HG03469 (cell line): ENCODE results near the gene SNX20.

ENCODE experiments used
- ATAC-seq: cut with Tn5 transposase; IDR thresholded peaks from one replicate; pipeline ENCODE4 v1.9.1; 2021; ENCODE audit warnings: mild to moderate bottlenecking, moderate library complexity, moderate number of reproducible peaks; ENCODE audit not compliant: unreplicated experiment

SNX20 gene

DNA sequence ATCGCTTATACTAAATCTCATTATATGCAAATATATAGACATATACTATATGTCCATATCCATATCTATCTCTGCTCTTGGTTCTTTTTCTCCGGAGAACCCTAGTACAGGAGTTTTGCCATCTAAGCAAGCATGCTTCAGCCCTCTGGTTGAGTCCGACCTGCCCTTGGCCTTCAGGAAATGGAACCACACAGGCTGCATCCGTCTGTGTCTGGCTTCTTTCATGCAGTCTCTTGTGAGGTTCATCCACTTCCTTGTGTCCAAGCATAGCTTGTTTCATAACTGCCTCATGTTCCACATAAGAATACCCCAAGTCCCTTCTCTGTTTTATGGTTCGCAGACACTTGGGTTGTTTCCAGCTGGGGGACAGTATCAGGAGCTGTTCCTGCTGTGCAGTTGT, 16.8 kb downstream of the SNX20 start:
- no peak for ATAC-seq

DNA sequence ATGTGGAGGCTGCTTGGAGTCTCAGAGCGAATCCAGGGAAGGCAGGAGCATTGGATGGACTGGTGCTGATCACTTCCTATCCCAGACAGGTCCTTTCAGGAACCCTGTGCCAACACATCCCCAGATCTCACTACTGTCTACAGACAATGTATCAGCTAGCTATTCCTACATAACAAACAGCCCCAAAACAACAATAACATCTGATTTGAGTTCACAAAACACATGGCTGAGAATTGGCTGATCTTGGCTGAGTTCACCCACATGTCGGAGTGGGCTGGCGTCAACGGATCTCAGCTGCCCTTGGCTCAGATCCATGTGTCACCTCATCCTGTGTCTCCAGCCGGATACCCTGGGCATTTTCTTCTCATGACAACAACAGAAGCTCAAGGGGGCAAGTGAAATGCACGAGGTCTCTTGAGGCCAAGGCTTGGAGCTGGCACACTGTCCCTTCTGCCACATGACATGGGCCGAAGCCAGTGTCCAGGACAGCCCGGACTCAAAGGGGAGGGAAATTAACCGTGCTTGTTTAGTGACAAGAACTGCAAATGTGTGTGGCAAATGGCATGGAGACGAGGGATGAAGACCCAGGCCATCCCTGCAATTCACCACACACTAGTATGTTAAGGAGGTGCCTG, 18.7 kb downstream of the SNX20 start:
- no peak for ATAC-seq

DNA sequence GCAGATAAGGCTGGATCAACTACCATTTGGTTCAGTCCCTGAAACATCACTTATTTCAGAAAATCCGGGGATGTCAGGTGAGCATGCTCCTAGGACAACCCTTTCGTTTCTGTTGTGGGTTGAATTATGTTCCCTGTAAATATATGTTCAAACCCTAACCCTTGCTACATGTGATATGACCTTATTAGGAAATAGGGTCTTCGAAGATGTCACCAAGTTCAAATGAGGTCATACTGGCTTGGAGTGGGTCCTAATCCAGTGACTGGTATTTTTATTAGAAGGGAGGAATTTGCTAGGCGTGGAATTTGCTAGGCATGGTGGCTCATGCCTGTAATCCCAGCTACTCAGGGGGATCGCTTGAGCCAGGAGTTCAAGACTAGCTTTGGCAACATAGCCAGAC, 21.3 kb downstream of the SNX20 start:
- no peak for ATAC-seq

DNA sequence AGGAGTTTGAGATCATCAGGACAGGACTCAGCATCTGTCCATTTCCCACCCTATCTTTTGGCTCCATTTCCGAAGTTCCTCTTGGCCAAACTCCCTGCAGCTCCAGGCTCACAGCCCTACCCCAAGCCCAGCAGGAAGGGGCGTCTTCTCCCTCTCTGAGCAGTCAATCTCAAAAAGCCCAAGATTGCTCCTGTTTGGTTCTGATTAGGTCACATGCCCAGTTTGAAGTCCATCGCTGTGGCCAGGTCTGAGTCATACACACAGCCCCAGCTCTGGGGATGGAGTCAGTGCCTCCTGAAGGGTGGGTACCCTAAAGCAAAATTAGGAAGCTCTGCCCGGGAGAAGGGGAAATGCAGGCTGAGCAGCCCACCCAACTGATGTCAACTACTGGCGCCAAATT, 23.9 kb downstream of the SNX20 start:
- no peak for ATAC-seq

DNA sequence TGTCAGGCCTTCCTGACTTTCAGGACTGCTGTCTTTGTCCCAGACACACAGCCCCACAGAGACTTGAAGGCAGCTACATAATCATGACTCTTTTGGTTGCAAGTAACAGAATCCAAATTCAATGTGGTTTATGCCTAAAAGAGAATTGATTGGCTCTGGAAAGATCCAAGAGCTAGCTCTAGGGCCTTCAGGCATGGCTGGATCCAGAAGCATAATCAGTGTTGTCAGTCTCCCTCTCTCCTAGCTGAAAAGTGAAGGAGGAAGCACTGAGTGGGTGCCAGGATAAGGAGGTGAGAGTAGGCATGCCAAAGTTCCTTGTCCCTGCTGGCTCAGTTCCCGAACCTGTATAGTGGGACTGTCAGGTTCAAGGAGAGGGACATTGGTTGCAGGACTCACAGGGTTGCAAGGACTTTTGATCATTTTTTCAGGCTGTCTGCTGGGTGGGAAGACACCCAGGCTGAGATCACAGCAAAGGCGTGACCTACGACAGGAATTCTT, 25.5 kb downstream of the SNX20 start:
- ATAC-seq, result no peak

DNA sequence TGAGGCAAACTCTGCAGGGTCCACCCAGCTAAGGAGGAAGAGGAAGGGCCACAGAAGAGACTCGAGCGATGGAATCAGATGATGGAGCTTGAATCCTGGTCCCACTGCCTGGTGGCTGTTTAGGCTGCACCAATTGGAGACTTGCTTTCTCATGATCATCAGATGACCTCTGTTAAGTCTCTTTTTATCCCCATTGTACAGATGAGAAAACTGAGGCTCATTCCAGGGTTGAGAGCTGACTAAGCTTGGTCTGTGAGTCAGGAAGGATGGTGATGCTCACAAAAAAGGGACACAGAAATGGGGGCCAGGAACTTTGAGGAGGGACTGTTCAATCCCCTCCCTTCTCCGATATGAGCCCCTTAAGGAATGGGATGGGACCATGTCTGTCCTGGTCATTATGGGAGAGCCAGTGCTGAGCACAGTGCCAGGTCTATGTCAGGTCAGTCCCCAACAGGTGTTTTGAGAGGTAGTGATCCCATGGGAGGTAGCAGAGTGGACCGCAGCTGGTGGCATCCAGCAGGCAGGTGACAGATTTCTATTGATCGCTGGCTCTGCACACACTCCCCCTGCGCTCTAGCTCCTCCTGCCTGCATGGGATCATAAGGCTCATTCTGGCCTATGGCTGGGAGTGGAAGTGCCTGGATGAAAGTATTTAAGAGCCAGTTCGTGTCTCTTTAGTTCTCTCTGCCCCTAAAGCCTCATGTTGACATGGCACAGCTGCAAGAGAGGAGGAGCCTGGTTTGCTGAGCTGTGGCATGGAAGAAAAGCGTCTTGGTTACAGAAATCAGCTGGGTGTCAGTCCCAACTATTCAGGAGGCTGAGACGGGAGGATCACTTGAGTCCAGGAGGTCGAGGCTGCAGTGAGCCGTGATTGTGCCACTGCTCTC, 27.2 kb downstream of the SNX20 start:
- ATAC-seq, result no peak

DNA sequence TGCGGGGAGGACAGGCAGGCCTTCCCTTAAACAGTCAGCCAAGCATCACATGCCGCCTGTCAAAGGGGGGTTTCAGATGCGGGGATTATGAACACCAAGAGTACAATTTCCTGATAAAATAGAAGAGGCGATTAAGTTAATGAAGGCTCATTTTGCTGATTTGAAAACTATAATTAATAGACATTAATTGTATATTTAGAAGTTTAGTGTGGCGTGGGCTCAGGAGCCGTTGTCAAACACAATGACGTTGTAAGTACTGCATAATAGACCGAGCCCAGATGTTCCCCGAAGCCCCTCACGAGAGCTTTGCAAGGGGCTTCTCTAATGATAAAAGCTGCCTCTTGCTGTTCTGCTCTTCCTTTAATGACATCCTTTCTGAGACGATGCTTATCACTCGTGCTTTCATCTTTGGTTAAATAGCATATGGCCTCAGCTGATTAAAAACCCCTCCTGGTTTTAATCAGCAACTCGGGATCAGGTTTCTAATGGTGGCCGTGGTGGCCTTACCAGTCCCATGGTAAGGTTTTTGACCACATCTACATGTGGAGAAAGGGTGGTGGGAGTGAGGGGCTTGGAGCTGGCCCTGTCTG, 28.2 kb downstream of the SNX20 start:
- ATAC-seq, result no peak

DNA sequence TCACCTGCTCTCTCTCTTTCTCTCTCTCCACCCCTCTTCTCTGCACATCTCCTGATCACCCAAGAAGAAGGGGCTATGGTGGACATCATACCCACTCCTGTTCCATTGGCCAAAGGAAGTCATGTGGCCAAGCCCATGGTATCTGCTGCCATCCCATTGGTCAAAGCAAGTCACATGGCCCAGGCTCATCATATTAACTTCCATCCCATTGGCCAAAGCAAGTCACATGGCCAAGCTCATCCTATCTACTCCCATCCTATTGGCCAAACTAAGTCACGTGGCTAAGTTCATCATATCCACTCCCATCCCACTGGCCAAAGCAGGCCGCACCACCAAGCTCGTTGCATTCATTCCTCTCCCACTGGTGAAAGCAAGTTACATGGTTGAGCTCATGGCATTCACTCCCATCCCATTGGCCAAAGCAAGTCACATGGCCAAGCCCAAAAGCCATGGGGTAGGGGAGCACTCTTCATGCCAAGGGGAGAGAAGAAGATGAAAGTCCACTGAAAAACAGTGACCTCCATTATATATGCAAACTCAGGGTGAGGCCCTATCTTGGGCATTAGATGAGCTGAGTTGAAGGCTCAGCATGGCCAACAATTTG, 29.2 kb downstream of the SNX20 start:
- ATAC-seq, result no peak

DNA sequence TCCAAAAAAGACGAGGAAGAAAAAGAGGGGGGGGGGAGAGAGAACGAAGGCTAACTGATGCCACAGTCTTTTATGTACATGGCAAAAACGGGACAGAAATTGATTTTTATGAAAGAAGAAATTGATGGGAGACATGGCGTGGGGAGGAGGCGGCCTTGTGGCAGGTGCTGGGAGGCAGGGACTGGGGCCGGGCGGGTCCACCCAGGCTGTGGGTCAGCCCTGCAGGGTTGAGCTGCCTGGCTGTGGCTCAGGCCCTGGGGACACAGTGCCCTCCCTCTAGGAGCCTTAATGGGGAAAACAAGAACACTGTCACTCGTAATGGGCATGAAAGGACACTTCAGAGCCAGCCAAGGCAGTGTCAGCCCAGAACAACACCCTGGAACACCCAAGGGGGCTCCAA, 34.8 kb downstream of the SNX20 start:
- no peak for ATAC-seq

DNA sequence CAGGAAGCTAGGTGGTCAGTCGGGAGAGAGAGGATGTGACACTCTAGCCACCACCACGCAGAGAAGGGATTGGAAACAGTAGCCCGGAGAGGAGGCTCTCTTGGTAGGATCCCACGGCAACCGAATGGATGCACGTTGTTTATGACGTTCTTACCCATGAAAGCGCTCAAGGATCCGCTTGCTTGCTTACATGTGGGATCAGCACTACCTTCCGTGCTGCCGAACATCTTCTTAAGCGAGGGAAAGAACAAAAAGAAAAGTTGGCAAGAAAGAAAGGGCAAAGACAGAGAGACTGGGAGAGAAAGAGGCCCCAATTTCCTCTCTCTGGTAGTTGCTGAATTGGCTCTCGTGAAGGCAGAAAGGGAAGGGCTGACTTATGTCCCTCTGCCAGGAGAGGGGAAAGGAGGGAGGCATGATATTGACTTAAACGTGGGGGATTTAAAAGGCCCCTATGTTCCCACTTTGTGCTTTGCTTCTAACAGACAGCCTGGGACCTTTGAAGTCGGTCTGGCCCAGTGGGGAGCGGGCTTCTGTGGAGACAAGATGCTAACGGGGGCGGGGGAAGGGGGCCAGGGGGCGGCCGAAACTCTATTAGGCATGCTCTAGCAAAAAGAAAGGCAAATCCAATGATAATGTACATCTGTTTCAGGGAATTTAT, 35.4 kb downstream of the SNX20 start:
- ATAC-seq, result no peak

DNA sequence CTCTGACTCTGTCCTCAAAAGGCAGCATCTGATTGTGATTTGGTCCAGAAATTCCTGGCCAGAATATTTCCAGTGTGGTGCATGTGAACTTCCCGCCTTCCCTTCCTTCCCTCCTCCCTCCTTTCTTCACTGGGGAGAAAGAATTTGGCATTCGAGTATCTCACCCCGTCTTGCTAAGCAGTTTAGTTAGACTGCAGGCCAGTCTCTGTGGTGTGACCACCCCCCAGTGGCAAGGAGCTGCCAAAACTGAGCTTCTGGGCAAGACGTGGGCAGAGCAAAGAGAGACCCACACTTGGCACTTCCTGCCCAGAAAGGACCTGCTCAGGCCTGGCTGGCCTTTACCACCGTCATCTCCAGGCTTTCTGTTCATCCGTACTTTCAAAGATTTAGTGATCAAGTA, 36.4 kb downstream of the SNX20 start:
- ATAC-seq, result no peak

DNA sequence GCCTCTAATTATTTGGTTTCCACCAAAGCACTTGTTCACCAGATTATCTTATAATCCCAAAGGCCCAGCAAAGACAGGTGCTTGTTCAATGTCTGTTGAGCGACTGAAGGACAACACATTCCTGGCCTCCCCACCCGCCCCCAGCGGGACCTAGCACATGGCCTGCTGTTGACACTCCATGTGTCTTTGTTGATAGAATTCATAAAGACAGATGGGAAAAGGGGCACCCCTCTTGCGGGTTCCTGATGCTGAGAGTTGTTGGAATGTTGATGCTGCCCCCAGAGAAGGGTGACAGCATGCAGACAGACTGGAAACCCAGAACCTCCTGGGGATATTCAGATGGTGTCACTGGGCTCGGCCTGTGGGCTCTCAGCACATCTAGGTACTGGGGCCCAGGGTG, 36.9 kb downstream of the SNX20 start:
- ATAC-seq, result no peak

DNA sequence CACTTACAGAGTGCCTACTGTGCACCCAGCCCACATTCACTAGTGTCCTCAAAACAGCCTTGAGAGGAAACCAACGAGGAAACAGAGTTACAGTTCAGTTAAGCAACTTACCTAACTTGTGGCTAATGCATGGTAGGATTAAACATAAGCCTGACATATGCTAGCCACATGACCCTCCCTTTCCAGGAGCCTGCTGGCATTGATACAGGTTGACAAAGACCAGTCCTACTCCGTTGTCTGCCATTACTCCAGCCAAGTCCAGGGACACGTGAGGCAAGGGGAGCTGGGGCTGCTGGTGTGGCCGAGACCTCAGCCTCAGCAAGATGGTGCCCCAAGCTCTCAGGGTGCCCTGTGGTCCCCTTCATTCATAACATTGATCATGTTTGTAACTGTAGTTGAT, 37.9 kb downstream of the SNX20 start:
- no peak for ATAC-seq

DNA sequence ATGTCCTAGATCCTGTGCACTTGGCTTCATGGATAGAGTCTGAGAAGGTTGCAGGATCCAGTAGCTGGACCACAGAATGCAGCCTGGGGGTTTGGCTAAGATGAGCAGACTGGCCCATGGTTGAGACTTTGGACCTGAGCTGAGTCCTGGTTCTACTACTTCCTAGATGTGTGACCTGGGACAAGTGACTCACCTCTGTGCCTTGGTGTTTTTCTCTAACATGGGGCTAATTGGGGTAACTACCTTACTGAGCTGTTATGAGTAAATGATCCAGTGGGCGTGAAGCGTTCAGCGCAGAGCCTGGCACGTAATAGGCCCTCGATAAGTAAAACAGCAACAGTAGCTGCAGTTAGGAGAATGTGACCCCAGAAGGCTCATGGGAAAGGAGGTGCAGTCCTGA, 38.8 kb downstream of the SNX20 start:
- no peak for ATAC-seq

DNA sequence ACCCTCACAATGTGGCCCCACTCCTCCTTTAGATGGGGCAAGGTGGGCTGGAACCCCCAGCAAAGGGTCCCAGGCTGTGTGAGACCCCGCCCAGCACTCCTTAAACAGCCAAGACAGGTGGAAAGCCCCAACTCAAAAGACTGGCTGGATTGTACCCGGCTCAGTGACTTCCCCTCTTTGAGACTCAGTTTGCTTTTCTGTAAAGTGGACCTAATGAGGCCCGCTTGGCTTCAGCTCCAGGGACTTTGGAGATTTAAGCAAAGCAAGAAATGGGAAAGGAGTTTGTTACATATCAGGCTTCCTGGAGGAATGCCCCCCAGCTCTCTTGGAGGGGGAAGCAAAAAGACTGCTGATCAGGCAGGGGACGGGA, 39.3 kb downstream of the SNX20 start:
- ATAC-seq, result no peak

DNA sequence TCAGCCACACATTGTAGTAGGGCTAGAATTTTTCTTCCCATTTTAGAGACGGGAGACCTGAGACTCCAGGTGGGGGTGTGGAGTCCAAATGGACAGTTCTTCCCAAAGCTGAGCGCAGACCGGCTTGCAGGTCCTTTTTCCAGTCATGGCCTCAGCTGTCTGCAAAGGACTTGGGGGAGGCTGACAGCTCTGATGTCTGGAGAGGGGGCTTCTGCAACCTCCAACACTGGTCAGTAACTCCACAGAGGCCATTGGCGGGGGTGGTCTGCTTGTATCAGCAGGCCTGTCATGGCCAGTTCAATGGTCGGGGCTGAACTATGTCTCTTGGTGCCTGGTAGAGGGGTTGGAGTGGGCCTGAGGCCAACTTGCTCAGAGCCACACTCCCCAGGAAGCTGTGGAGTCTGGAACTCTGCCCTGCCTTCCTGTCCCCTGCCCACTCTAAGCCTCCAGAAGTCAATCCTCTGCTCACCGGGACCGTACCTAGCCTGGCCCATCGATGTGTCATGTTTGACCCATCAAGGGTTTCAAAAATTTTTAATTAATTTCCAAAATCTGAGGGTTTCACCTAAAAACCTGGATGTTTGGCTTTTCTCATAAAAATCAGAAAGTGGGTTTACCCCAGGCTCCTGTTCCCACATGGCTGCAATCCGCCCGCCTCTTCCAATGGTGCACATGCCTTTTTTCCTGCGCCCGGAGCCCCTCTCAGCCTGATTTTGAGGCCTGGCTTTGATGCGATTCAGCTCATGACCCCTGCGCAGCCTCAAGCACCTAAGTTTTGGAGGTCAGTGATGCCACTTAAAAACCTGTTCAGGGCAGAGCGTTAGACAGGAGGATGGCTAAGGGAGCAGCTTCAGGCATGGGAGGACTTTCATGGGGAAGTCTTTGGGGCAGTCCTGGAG, 39.9 kb downstream of the SNX20 start:
- ATAC-seq, result no peak

DNA sequence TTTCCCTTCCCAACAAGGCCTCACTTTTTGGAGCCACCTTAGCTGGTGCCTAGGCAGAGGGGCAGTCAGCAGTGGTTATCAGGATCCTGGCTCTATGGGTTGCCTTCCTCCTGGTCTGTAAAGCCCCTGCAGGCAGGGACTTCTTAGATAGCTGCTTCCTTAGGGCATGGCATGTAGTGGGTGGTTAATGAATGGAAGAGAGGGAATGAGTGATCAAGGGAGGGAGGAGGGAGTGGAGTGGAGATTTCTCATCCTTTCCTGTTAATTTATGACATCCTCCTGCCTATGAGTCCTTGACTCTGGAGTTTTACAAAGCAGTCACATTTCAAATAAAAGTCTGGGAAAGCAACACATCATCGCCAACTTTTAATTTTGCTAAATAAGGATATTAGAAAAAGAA, 40.7 kb downstream of the SNX20 start:
- no peak for ATAC-seq

DNA sequence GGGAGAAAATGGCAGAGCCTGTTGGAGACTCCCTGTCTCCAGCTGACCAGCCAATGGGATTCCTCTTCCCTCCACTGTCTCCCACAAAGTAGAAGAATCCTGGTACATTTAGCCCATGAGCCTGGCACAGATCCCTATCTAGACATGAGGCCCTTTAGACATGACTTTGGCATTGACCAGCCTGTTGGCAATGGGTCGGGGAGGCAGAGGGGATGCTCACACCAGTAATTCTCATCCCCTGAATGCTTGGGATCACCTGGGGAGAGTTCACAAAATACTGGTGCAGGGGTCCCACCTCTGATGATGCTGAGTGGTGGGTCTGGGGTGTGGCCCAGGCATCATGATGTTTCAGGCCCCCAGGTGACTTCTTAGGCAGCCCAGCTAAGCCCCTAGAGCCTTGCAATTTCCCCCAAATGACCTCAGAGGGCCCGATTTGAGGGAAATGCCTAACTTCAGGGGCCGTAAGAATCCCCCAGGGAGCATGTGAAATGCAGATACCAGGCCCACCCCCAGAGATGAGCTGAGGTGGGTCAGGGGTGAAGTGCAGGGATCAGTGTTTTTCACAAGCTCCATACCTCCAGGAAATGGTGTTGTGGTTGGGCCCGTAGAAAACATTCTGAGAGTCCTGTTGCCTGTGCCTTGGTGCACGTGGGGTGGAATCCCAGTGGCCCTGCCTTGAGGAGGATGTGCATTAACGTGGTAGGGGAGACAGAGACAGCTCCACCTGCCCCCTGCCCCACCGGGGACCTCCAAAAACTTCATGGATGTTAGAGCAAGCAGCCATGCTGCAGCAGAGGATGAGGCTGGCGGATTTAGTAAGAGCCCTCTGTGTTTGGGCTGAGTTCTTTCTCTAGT, 42.1 kb downstream of the SNX20 start:
- no peak for ATAC-seq
